ENCODE data around the gene UBL7.

DNA sequence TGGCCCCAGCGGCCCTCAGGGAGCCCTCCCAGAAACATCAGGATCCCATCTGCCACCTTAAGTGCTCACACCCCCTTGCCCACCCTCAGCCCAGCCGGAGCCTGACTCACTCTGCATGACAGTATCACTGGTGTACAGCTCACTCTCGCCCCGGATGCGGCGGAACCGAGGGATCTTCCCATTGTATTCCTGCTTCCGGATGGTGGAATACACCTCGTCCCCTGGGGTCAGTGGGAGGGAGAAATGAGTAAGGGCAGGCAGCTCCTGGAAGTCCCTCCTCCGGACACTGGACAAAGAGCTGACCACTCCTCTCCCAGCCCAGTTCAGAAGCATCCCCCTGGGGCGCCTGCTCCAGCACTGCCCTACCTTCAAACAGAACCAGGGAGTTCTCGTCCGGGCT lies 43.7 kb downstream of the UBL7 start:
- TF ChIP-seq POLR2AphosphoS5 (IDR thresholded peaks at IDR 0.05) (no peak), EP300 (IDR thresholded peaks at IDR 0.05) (no peak), POLR2A (IDR thresholded peaks at IDR 0.05) (no peak)
- TF ChIP-seq, protein P1, sequence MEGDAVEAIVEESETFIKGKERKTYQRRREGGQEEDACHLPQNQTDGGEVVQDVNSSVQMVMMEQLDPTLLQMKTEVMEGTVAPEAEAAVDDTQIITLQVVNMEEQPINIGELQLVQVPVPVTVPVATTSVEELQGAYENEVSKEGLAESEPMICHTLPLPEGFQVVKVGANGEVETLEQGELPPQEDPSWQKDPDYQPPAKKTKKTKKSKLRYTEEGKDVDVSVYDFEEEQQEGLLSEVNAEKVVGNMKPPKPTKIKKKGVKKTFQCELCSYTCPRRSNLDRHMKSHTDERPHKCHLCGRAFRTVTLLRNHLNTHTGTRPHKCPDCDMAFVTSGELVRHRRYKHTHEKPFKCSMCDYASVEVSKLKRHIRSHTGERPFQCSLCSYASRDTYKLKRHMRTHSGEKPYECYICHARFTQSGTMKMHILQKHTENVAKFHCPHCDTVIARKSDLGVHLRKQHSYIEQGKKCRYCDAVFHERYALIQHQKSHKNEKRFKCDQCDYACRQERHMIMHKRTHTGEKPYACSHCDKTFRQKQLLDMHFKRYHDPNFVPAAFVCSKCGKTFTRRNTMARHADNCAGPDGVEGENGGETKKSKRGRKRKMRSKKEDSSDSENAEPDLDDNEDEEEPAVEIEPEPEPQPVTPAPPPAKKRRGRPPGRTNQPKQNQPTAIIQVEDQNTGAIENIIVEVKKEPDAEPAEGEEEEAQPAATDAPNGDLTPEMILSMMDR (IDR thresholded peaks at IDR 0.05): no peak
